ENCODE measurements around the gene MRPS35.

Gene MRPS35

GRCh38 chr12:27777141-27777540 is 66.5 kb downstream of the MRPS35 start:
- DNase-seq, result no peak

DNA sequence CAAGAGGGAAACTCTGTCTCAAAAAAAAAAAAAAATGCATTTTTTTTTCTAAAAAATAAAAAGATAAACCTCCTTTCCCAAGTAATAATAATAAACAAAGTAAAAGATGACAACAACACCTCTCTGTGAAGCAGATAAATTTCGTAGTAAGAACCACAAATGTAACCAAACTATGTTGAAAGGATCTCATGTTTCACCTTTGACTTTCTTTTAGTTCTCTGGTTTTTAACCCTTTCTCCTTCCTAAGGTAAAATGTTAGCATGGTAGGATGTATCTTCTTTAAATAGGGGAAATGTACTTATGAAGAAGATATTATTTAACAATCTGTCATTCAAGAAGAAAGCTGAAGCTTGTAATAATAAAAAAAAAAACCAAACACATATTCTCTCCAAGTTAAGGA is 67.6 kb downstream of the MRPS35 start:
- DNase-seq, result no peak

- peak in 1 of 2 experiments; percentile 1 for DNase-seq
Measured at GRCh38 chr12:27779416-27779919, 68.8 kb downstream of the MRPS35 start.

DNA sequence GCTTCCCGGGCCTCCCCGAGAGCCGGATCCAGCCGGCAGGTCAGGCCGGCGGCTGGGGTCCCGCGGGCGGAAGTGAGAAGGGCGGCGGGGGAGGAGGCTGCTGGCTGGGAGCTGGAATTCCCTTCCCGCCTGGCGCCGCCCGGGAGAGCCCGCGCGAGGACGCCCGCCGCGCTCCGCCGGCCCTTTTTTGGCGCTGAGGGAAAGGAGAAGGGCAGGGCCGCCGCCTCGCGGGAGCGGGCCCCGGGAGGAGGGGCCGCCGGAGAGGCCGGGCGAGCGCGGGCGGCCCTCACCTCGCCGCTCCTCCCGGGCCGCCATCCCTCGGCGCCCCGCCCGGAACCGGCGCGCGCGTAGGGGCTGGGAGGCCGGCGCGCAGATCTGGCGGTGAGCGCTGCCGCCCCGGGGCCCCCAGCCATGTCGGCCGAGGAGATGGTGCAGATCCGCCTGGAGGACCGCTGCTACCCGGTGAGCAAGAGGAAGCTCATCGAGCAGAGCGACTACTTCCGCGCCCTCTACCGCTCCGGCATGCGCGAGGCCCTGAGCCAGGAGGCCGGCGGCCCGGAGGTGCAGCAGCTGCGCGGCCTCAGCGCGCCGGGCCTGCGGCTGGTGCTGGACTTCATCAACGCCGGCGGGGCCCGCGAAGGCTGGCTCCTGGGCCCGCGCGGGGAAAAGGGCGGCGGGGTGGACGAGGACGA is 69.4 kb downstream of the MRPS35 start, which contains the start of the genes KLHL42 and MANSC4:
TSS of gene KLHL42 (plus strand) at position 314 of the 692 bp plus-strand sequence. CDS start at position 412, 98 bp downstream.
TSS of gene MANSC4 (minus strand) at position 317 of the 692 bp plus-strand sequence. CDS start 8,960 bp downstream, outside the sequence.
- DNase-seq, result peak; percentile 58 to 61

GRCh38 chr12:27780612-27781408 is 70.2 kb downstream of the MRPS35 start:
- DNase-seq, result peak in 1 of 2 experiments; percentile 15

DNA sequence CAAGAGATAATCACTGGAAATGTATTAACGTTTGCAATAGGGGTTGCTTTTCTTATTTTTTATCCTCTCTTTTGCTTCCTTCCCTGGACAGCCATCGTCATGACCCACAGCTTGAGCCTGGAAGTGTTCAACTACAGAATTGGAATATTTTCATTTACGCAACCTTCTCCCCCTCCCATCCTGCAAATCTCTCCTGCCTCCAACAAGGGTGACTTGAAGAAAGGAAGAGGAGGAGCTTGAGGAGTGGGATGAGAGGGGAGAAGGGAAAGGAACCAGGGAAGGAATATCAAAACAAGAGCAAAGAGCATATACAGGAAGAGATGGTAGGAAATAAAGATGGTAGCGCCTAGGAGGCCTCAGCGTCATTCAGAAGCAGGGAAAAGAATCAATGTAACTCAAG is 71.0 kb downstream of the MRPS35 start:
- no peak for DNase-seq

DNA sequence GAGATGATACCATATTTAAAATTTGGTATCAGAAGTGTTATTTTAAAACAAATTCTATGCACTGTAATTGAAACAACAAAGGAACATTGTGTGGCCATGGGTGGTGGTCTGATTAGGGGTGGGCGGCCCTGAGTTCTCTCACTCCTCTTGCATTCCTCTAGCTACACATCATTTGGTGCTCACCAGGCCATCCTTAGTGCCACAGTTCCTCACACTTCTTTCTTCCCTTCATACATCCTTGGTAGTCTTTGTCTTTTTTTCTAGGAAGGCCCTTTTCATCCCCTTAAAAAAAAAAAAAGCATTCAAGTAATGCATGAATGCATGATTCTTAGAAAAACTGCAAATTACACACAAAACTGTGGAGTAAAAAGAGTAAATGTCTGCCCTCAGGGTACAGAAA is 71.8 kb downstream of the MRPS35 start:
- DNase-seq, result no peak

DNA sequence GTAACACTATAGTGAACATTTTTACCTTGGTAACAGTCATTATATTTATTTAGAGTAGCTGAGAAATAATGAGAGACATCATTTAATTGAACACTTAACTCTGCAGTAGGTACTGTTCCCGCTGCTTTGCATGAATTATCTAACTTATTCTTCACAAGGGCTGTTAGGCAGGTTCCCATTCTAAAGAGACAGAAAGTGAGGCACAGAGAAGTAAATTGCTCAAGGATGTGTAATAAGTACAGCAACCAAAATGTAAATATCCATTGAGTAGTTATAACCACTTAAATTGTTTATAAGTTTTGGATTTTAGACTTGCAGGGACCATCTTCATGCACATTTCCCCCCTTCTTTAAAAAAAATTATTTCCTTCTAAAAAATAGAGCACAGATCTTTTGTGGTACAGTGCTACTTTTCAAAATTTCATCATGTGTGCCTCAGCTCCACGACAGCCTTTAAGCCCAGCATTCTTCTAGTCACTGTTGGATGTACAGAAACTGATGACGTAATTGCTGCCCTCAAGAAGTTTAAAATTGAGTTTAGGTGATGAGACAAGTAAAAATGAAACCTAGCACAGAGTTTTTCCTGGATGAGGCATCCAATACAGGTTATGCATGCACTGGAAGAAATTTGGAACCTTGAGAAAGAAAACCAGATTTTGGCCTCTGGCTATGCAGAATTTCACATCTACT is 75.4 kb downstream of the MRPS35 start:
- no peak for DNase-seq

GRCh38 chr12:27787559-27787958 is 76.9 kb downstream of the MRPS35 start:
- no peak for DNase-seq

DNA sequence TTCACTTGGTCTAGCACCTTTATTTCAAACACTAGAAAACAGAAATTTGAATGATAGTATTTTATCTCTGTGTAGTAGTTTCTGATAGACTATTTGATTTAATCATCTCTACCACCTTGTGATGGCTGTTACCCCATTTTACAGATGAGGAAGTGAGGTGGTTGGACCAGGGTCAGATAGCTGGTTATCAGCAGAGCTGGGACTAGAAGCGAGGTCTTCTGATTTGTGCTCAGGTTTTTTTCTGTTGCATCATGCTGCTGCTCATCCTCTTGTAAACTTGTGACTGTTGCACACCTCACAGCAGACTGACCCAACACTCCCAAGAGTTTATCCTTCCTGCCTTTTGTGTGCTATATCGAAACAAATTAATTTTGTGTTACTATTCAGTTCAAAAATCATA is 79.5 kb downstream of the MRPS35 start:
- no peak for DNase-seq

- DNase-seq, result no peak
Measured at GRCh38 chr12:27794818-27795584, 84.4 kb downstream of the MRPS35 start.

GRCh38 chr12:27796128-27796527 is 85.5 kb downstream of the MRPS35 start:
- no peak for DNase-seq

DNA sequence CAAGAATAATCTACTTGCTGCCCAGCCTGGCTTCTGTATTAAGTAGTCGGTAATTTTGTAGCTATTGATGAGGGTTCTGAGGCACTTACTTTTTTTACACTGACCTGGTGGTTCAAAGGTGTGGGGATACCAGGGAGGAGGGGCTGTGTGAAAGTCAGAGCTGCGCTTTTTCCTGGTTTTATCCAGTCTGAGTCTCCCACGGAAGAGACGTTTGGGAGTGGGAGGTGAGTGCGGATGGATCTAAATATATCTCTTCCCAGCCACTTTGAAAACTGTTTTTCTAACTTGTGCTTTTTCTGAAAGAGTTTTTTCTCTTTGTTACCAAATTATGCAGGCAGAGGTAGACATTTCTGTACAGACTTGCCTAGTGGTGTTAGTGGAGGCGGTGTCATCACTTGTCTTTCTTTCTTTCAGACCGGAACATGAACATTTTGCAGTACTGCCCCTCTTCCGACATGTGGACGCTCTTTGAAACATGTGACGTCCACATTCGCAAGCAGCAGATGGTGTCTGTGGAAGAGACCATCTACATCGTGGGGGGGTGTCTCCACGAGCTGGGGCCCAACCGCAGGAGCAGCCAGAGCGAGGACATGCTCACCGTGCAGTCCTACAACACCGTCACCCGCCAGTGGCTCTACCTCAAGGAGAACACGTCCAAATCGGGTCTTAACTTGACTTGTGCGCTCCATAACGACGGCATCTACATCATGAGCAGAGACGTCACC is 86.8 kb downstream of the MRPS35 start:
- DNase-seq, result no peak

DNA sequence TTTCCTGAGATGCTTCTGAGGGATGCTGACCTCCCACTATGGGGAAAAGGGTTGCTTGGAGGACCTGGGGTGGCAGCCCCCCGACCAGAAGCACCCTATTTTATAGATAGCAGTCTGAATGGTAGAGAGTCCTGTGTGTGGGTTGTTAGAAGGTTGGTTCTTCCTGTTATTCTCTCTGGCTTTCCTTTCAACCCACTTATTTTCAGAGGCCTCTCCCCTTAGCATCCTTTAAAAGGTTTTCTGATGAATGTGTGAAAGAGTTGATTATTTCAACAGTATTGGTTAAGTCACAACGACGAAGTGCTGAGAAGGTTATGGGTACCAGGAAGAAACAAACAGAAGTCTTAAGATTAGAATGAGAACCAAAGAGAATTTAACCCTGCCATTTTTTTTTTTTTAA is 90.2 kb downstream of the MRPS35 start:
- DNase-seq, result no peak

GRCh38 chr12:27801630-27802029 is 91.0 kb downstream of the MRPS35 start:
- no peak for DNase-seq

GRCh38 chr12:27802511-27802910 is 91.9 kb downstream of the MRPS35 start:
- no peak for DNase-seq

GRCh38 chr12:27802936-27803335 is 92.3 kb downstream of the MRPS35 start:
- DNase-seq, result no peak

DNA sequence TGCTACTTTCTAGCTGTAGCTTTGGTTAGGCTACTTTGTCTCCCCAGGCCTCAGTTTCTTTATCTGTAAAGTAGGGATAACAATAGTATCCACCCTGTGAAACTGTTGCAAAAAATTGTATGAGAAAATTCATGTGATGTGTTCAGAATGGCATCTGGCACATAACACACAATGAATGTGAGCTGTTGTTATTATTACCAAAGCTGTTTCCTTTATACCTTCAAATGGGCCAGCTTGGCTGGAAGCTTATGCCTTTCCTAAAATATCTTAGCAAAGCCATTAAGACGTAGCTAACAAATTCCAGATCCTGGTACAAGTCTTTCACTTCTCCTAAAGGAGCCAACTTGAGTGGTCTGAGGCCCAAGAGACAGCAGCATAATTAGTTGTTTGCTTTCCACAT is 94.6 kb downstream of the MRPS35 start:
- DNase-seq, result no peak
